GM18909 (cell line): Measurements from ENCODE around the gene USP49.

Experiments used
- ATAC-seq: cut with Tn5 transposase; IDR thresholded peaks from one replicate; pipeline ENCODE4 v1.9.1; 2021; ENCODE audit warnings: mild to moderate bottlenecking; ENCODE audit not compliant: unreplicated experiment, poor library complexity

Gene USP49

DNA sequence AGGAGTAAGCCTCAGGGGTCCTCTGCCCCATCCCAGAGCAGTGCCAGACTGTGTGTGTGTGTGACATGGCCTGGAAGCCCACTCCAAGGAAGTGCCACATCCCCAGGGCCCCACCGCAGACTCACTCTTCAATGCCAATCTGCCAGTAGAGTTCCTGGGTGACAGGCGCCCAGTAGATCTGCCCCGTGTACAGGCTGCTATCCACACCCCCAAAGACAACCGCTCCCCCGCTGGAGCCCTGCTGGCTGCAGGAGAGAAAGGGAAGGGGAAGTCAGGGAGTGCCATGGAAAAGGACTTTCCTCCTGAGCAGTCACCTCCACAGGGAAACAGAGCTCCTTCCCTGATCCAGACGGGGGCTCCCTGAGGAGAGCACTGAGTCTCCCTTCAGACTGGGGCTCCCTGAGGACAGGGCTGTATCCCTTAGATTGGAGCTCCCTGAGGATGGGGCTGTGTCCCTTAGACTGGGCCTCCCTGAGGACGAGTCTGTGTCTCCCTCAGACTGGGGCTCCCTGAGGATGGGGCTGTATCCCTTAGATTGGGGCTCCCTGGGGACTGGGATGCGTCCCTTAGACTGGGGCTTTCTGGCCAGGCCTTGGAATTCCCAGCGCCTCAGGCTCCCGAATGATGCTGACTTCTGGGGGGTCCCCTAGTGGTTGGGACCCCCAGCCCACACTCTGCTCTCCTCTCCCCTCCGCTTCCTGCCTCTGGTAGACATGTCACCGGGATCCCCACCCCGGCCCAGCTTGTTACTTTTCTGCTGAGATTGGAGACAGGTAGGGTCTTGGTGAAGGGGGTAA, 154.6 kb downstream of the USP49 start:
- no peak for ATAC-seq
